Hippocampal formation (tissue), 2 donors: ENCODE data around the gene SETD2.
"Not testable (repeated sequence)": the region's sequence is repeated elsewhere in the genome, so short reads cannot be mapped to it uniquely, and the experiment has no call there.

Experiments used
- DNase-seq, 2 donors: peaks; one replicate each; lab custom pipeline; 2025; lab: John Stamatoyannopoulos, UW

SETD2 gene

GRCh38 chr3:47103619-47104018, 60.3 kb downstream of the SETD2 start:
- DNase-seq = no peak

GRCh38 chr3:47102081-47102600, 61.8 kb downstream of the SETD2 start:
- no peak for DNase-seq

DNA sequence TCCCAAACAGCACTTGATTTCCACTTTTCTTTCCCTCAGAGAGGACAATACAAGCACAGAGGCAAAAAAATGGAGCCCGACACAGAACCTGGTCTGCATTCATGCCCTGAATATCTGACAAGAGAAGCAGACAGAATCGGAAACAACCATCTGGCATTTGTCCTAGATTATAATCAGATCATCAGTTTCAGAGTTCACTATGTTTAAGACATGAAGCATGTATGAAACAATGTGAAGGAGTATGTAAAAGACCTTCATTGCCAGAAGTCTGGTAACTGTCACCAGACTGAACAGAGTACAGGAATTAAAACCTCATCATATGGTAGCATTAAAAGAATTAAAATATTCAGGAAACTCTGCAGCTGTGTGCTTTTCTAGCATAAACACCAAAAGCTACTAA, 65.0 kb downstream of the SETD2 start:
- no peak for DNase-seq

DNA sequence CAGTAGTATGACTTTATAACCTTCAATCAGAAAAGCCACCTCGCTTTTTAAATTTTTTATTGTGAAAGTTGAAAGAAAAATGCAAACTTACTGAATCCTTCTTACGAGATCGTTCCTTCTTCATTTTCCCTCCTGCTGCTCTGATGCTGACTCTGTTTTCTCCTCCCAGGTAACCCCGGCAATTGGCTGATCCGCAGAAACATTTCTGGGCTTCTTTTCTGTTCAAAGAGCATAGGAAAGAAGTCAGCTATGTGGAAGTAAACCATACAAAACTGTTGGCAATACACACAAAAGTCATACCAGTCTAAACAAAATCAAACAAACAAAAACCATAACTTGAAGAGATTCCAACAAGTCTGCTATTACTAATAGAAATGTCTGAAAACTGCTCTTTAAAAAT, 66.0 kb downstream of the SETD2 start:
- no peak for DNase-seq

DNA sequence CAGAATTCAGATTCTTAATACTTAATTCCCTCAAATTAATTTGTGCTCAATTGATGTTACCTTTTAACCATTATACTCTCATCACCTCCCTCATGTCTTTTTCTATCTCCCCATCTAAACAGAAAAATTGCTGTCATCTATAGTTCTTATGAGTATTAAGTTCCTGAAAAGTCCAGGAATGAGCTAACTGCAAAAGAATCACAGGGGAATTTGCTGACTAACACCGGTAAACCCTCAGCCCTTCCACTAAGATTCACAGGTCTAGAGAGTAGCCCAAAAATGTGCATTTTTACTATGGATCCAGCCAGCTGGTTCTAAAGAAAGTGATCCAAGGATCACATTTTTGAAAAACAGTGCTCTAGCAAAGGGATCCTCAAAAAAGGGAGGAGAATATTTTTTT, 67.0 kb downstream of the SETD2 start:
- no peak for DNase-seq

DNA sequence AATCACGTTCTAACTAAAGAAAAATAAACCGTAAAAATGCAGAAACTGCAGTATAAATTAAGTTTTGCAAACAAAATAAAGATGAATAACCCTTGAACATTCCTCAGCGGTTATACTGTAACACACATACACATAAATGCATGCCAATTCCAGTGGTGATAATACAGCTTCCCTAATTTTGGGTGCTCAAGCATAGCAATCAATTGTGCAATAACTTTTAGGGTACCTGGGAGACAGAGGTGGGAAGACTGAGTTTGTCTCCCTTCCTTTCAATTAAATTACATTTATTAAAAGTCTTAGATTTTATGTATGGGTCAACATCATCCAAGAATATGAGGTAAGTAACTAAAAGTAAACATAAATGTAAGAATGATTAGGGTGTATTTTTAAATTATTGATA, 71.8 kb downstream of the SETD2 start:
- no peak for DNase-seq

DNA sequence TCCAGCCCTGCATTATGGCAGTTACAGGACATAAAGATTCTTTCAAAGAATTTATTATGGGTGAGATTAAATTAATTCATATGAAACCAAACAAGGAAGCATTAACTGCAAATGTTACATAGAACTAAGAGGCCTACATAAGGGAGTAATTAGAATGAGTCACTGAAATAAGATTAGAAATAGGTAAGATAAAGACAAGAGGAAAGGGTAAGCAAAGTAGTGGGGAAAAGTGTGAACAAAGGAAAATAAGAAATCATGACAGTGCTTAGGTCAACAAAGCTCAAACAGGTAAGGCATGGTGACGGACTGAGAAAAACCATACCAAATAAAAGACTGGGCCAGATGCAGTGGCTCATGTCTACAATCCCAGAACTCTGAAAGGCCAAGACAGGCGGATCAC, 74.3 kb downstream of the SETD2 start:
- DNase-seq = no peak

GRCh38 chr3:47086071-47086470, 77.8 kb downstream of the SETD2 start:
- no peak for DNase-seq

- no peak for DNase-seq
These were observed 80.1 kb downstream of the SETD2 start for GRCh38 chr3:47083786-47084185.

- DNase-seq = no peak
These were observed 81.4 kb downstream of the SETD2 start for GRCh38 chr3:47082519-47082918.

DNA sequence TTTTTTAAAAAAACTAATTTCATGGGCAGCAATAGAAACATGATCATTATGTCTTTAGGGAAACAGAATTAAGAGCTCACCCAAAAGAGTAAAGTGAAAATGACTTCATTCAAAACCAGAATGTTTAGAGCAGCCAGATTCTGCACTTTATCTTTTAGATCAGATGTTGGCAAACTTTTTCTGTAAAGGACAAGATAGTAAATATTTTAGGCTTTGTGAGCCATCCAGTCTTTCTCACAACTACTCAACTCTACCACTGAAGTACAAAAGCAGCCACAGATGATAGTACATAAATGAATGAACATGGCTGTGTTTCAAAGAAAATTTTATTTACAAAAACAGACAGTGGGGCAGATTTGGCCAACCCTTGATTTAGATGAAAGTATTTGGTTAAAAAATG, 84.5 kb downstream of the SETD2 start:
- DNase-seq = no peak

GRCh38 chr3:47073685-47074084, 90.2 kb downstream of the SETD2 start:
- no peak for DNase-seq

- DNase-seq = no peak
These were observed 93.1 kb downstream of the SETD2 start for GRCh38 chr3:47070770-47071169.

- not testable (repeated sequence) for DNase-seq
These were observed 97.7 kb downstream of the SETD2 start for GRCh38 chr3:47066259-47066658.

DNA sequence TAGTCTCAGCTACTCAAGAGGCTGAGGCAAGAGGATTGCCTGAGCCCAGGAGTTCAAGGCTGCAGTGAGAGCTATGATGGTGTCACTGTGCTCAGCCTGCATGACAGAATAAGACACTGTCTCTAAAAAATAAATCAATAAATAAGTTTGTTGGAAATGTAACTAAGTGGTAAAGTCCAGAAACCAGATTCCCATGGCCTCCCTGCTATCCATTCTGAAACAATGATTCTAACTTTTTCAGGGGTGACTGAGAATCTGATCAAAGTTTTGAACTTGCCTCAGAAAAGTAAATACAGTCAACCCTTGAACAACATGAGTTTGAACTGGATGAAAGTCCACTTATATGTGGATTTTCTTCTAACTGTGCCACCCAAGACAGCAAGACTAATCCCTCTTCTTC, 98.2 kb downstream of the SETD2 start:
- DNase-seq = no peak

GRCh38 chr3:47065058-47065457, 98.9 kb downstream of the SETD2 start:
- DNase-seq = no peak

DNA sequence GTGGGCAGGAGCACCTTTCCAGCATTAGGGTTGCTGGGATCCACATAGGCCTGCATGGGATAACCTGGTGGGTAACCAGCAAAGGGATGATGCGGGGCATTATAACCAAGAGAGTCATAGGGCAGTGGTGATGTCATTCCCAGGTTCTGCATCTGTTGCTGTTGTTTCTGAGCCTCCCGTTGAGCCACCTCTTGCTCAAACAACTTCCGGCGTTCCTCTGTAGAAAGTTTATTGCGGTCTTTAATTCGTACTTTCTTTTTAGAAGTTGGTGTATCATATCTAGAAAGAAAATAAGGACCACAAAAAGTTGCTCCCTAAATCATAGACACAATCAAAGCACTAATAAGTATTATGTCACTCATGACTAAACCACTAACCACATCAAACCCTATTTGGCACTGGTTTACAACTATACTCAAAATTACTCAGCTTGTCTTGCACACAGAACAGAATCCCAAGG, 106.7 kb downstream of the SETD2 start:
- no peak for DNase-seq

- no peak for DNase-seq
These were observed 107.2 kb downstream of the SETD2 start for GRCh38 chr3:47056705-47057104.

DNA sequence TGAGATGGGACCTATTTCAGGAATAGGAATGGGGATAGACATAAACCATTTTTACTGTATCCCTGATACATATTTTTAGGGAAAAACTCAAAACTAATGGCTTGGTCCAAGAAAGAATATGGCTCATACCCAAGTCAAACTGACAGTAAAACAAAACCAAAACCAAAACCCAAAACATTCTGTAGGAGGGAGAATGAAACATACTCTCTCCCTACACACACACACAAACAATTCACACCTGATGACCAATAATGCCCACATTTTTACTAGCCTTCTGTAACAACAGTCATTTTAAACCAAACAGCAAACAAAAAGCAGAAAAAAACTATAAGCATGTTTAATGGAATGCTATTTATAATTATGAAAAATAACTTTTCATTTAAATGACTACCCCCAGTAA, 109.5 kb downstream of the SETD2 start:
- DNase-seq = no peak

GRCh38 chr3:47047673-47048072, 116.2 kb downstream of the SETD2 start:
- no peak for DNase-seq

- no peak for DNase-seq
These were observed 116.8 kb downstream of the SETD2 start for GRCh38 chr3:47047069-47047468.

GRCh38 chr3:47042231-47042791, 121.6 kb downstream of the SETD2 start:
- DNase-seq = no peak

DNA sequence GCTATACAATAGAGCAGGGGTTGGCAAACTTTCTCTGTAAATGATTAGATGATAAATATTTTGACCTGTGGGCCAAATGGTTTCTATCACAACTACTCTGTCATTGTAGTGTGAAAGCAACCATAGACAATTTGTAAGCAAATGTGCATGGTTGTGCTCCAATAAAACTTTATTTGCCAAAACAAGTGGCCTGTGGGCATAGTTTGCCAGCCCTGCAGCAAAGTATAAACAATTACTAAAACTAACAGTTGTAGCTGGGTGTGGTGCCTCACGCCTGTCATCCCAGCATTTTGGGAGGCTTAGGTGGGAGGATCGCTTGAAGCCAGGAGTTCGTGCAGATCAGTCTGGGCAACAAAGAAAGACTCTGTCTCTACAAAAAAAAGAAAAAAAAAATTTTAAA, 122.8 kb downstream of the SETD2 start:
- DNase-seq = no peak

GRCh38 chr3:47037302-47037701, 126.6 kb downstream of the SETD2 start:
- DNase-seq = not testable (repeated sequence)
